ENCODE data around the gene ZNF331. TPM values are rescaled to one million over a fixed set of nuclear protein-coding genes. Genes with fewer than 3 reads are reported as not detected.

Gene ZNF331
- total RNA-seq, 1 experiment from 2014 or later = 9.4 TPM

- intact Hi-C loops (cut with micrococcal nuclease; ENCODE audit: unreplicated experiment) = no loop called here
- TF ChIP-seq CTCF (IDR thresholded peaks at IDR 0.05; ENCODE audit: unreplicated experiment) = no peak
- H3K36me3 Mint-ChIP-seq (ENCODE audit: insufficient read depth, unreplicated experiment) = no peaks in the 10 kb centered on the region
- no peaks in the 10 kb centered on the region for H3K27me3 Mint-ChIP-seq (ENCODE audit: unreplicated experiment)
- no peaks in the 10 kb centered on the region for H3K4me1 Mint-ChIP-seq (ENCODE audit: low read depth, unreplicated experiment)
- DNase-seq = no peak
- H3K9me3 Mint-ChIP-seq (ENCODE audit: low read depth, unreplicated experiment) = peaks cover 27% of the 10 kb centered on the region
- no peak overlapping the region for H3K27ac Mint-ChIP-seq (ENCODE audit: unreplicated experiment)
- no peak overlapping the region for H3K4me3 Mint-ChIP-seq (ENCODE audit: low read depth, unreplicated experiment)
- CTCF ChIA-PET = no interaction called here
- BruUV-seq (replicated peaks) = no TSS peak
Measured at GRCh38 chr19:53576941-53577653, 39.2 kb downstream of the ZNF331 start.

DNA sequence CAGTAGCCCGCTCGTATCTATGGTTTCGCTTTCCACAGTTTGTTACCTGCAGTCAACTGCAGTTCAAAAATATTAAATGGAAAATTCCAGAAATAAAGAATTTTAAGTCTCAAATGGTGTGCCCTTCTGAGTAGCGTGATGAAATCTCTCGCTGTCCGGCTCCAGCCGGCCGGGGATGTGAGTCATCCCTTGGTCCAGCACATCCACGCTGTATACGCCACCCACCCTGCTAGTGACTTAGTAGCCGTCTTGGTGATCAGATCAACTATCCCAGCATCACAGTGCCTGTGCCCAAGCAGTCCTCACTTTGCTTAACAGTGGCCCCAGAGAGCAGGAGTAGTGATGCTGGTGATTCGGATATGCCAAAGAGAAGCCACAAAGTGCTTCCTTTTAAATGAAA lies 40.0 kb downstream of the ZNF331 start:
- H3K27me3 Mint-ChIP-seq (ENCODE audit: unreplicated experiment) = no peaks in the 10 kb centered on the region
- peaks cover under 1% of the 10 kb centered on the region for H3K36me3 Mint-ChIP-seq (ENCODE audit: insufficient read depth, unreplicated experiment)
- intact Hi-C loops (cut with micrococcal nuclease; ENCODE audit: unreplicated experiment) = no loop called here
- no peaks in the 10 kb centered on the region for H3K4me1 Mint-ChIP-seq (ENCODE audit: low read depth, unreplicated experiment)
- DNase-seq = no peak
- H3K27ac Mint-ChIP-seq (ENCODE audit: unreplicated experiment) = no peak overlapping the region
- BruUV-seq (replicated peaks) = no TSS peak
- CTCF ChIA-PET = no interaction called here
- H3K9me3 Mint-ChIP-seq (ENCODE audit: low read depth, unreplicated experiment) = peaks cover 27% of the 10 kb centered on the region
- H3K4me3 Mint-ChIP-seq (ENCODE audit: low read depth, unreplicated experiment) = no peak overlapping the region
- TF ChIP-seq CTCF (IDR thresholded peaks at IDR 0.05; ENCODE audit: unreplicated experiment) = no peak

DNA sequence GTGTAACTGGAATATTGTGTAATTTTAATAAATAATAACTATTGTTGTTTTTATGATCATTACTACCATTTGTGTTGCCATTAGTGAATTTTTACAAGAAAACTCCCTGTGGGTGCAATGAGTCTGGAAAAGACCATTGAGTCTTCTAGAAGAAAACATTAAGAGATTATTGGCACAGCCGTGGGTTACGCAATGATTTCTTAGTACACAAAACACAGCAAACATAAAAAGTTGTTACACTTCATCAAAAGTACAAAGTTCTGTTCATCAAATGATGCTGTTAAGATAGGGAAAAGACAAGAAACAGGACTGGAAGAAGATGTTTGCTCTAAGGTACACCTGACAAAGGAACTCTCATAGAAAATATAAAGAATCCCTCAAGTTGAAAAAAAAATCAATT lies 41.6 kb downstream of the ZNF331 start:
- Mint-ChIP-seq H3K4me3 (ENCODE audit: low read depth, unreplicated experiment) (no peak overlapping the region), H3K4me1 (ENCODE audit: low read depth, unreplicated experiment) (no peaks in the 10 kb centered on the region), H3K9me3 (ENCODE audit: low read depth, unreplicated experiment) (peaks cover 25% of the 10 kb centered on the region), H3K36me3 (ENCODE audit: insufficient read depth, unreplicated experiment) (peaks cover 4% of the 10 kb centered on the region), H3K27ac (ENCODE audit: unreplicated experiment) (no peak overlapping the region), H3K27me3 (ENCODE audit: unreplicated experiment) (no peaks in the 10 kb centered on the region)
- BruUV-seq (replicated peaks) = no TSS peak
- CTCF ChIA-PET = no interaction called here
- DNase-seq = no peak
- no peak for TF ChIP-seq CTCF (IDR thresholded peaks at IDR 0.05; ENCODE audit: unreplicated experiment)
- intact Hi-C loops (cut with micrococcal nuclease; ENCODE audit: unreplicated experiment) = no loop called here

- H3K9me3 Mint-ChIP-seq (ENCODE audit: low read depth, unreplicated experiment) = peaks cover 24% of the 10 kb centered on the region
- peaks cover 4% of the 10 kb centered on the region for H3K36me3 Mint-ChIP-seq (ENCODE audit: insufficient read depth, unreplicated experiment)
- no peaks in the 10 kb centered on the region for H3K4me1 Mint-ChIP-seq (ENCODE audit: low read depth, unreplicated experiment)
- no peaks in the 10 kb centered on the region for H3K27me3 Mint-ChIP-seq (ENCODE audit: unreplicated experiment)
- H3K27ac Mint-ChIP-seq (ENCODE audit: unreplicated experiment) = no peak overlapping the region
- H3K4me3 Mint-ChIP-seq (ENCODE audit: low read depth, unreplicated experiment) = no peak overlapping the region
- intact Hi-C loops (cut with micrococcal nuclease; ENCODE audit: unreplicated experiment) = no loop called here
- DNase-seq = no peak
- no TSS peak for BruUV-seq (replicated peaks)
- CTCF ChIA-PET = no interaction called here
- no peak for TF ChIP-seq CTCF (IDR thresholded peaks at IDR 0.05; ENCODE audit: unreplicated experiment)
Measured at GRCh38 chr19:53580871-53581835, 43.2 kb downstream of the ZNF331 start.

Measured in Calu3 (cell line).